Brain microvascular endothelial cell (primary cell): ENCODE measurements around the gene PTPRA.
A peak's percentile ranks its signal among the peaks of the same experiment; 100 is the strongest.

Experiments used
- DNase-seq: peaks from one replicate; pipeline ENCODE4 v3.0.0-alpha.2; 2020
- H3K27ac ChIP-seq: fragments of 250-450 bp; sonication (Bioruptor Pico); 2 replicates; pipeline ENCODE4 v1.5.1; 2020; ENCODE audit warnings: mild to moderate bottlenecking, moderate library complexity
- H3K27me3 ChIP-seq: fragments of 250-450 bp; sonication (Bioruptor Pico); replicated peaks from 2 replicates; pipeline ENCODE4 v1.5.1; 2020; ENCODE audit warnings: mild to moderate bottlenecking
- H3K36me3 ChIP-seq: fragments of 250-450 bp; sonication (Bioruptor Pico); replicated peaks from 2 replicates; pipeline ENCODE4 v1.5.1; 2020; ENCODE audit warnings: mild to moderate bottlenecking
- H3K4me3 ChIP-seq: 2 replicates; pipeline ENCODE4 v1.5.1; 2011; ENCODE audit warnings: low read depth, mild to moderate bottlenecking, control low read depth, low read length, moderate library complexity
- CTCF ChIP-seq: IDR thresholded peaks from 2 replicates; pipeline ENCODE4 v1.5.1; 2011; ENCODE audit warnings: low read depth, mild to moderate bottlenecking, moderate library complexity, low read length, control low read depth, inconsistent platforms; ENCODE audit errors: missing control alignments
- in situ Hi-C: cut with HindIII; loops from 2 replicates; pipeline ENCODE4 v1.10.0; 2017; ENCODE audit warnings: low sequenced_read_pairs, low pct_ligation_motif_present

Gene PTPRA

GRCh38 chr20:2875690-2876203 is 2.5 kb downstream of the PTPRA start:
- in situ Hi-C loops = no loop called here
- Histone ChIP-seq H3K36me3 (no peaks in the 10 kb centered on the region), H3K27me3 (no peaks in the 10 kb centered on the region), H3K27ac (no peak overlapping the region), H3K4me3 (no peak overlapping the region)
- no peak for DNase-seq
- TF ChIP-seq CTCF = no peak

DNA sequence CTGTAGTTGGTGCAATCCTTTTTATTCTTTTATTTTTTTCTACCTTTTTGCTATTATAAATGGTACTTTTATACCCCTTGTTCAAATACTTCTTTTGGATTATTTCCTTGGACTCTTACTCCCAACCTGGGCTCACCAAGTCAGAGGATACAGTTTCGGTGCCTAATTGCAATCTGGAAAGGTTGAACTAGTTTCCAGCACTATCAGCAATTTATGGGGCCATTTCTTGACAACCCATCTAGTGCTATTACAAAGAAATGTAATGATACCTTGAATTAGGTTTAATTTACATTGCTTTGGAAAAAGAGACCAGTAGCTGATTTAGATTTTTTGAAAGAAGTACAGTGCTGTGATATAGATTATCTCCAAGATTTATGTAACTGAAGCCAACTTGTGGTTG is 5.2 kb downstream of the PTPRA start:
- Histone ChIP-seq H3K27me3 (no peaks in the 10 kb centered on the region), H3K4me3 (no peak overlapping the region), H3K27ac (no peak overlapping the region), H3K36me3 (no peaks in the 10 kb centered on the region)
- TF ChIP-seq CTCF = no peak
- in situ Hi-C loops = no loop called here
- DNase-seq = no peak

DNA sequence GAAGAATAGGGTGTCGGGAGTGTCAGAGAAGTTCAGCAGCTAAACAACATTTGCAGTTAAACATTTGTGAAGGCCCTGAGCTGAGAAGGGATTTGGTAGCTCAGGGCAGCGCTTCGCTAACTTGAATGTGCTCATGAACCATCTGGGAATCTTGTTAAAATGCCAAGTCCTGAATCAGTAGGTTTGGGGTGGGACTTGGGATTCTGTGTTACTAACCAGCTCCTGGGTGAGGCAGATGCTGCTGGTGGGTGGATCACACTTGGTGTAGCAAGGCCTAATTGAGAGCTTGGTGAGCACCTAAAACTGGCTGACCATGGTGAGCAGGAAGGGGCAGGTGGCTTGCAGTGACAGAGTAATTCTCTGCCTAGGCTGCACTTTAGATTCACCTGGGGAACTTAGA is 5.9 kb downstream of the PTPRA start:
- no peak for TF ChIP-seq CTCF
- in situ Hi-C loops = no loop called here
- no peak overlapping the region for H3K27ac ChIP-seq
- DNase-seq = peak; percentile 11
- no peaks in the 10 kb centered on the region for H3K27me3 ChIP-seq
- no peak overlapping the region for H3K4me3 ChIP-seq
- H3K36me3 ChIP-seq = no peaks in the 10 kb centered on the region

DNA sequence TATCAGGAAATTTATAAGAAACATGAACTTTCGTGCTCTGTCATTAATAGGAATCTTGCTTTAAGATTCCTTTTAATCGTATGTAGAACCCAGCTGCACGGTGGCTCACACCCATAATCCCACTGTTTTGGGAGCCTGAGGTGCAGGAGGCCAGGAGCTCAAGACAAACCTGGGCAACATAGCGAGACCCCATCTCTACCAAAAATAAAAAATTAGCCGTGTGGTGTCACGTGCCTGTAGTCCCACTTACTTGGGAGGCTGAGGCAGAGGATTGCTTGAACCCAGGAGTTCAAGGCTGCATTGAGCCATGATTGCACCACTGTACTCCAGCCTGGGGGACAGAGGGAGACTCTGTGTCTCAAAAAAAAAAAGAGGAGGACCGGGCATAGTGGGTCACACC is 7.4 kb downstream of the PTPRA start:
- H3K36me3 ChIP-seq = no peaks in the 10 kb centered on the region
- H3K4me3 ChIP-seq = no peak overlapping the region
- in situ Hi-C loops = no loop called here
- no peak for DNase-seq
- TF ChIP-seq CTCF = no peak
- no peak overlapping the region for H3K27ac ChIP-seq
- H3K27me3 ChIP-seq = no peaks in the 10 kb centered on the region

GRCh38 chr20:2883726-2884637 is 10.7 kb downstream of the PTPRA start:
- no peak for DNase-seq
- TF ChIP-seq CTCF = no peak
- in situ Hi-C loops = no loop called here

More at GRCh38 chr20:2883726-2884637, 10.7 kb downstream of the PTPRA start:
- H3K4me3 ChIP-seq = no peak overlapping the region
- H3K36me3 ChIP-seq = no peaks in the 10 kb centered on the region
- no peak overlapping the region for H3K27ac ChIP-seq
- H3K27me3 ChIP-seq = no peaks in the 10 kb centered on the region
